Pericardium fibroblast (primary cell): ENCODE measurements around the gene CHERP. TPM values are rescaled to one million over a fixed set of nuclear protein-coding genes. Genes with fewer than 3 reads are reported as not detected.

Experiments
- total RNA-seq: library from RNA; depleted of rRNA; stranded (reverse); fragments of >200 nt; gene quantifications from 2 replicates; pipeline ENCODE4 v1.2.3, GENCODE V29; 2015

Gene CHERP
- 5.6 and 5.9 TPM in 2 replicates for total RNA-seq

DNA sequence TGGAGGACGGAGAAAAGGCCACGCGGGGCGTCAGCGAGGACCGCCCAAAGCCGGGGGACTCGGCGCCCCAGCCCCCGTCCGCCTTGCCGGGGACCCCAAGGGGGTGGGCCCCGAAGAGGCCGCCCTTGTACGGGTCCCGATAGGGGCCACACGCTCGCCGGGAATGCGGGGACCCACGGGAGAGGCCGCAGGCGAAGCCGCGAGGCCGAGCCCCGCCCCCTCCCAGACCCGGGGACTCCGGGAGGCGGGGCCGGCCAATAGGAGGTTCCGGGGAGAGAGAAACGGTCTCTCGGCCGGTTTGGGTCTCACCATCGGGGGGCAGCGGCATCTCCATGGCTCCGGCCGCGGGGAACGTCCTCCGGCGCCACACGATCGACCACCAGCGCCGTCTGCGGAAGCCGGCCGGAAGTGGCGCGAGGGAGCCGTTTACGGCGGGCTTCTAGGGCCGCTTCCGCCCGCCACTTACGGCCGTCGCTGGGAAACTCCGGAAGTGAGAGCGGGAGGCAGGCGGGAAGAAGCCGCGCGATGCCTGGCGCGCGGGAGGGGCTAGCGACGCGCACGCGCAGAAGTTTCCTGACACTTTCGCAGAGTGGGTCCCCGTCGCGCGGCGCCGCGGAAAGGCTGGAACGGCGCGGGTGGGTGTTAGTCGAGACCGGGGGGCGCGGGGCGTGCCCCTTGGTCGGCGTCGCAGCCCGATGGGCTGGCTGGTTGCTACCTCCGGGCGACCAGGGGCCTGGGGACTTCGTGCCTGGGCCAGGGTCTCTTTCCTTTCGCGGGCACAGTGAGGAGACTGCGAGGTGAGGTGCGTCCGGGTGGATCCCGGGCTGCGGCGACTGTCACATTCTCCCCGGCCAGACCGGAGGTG, at the start of gene CHERP:
Gene CHERP, minus strand, starts transcription at position 393 of the 865 bp plus-strand sequence. Its CDS starts 59 bp downstream, at position 334.

DNA sequence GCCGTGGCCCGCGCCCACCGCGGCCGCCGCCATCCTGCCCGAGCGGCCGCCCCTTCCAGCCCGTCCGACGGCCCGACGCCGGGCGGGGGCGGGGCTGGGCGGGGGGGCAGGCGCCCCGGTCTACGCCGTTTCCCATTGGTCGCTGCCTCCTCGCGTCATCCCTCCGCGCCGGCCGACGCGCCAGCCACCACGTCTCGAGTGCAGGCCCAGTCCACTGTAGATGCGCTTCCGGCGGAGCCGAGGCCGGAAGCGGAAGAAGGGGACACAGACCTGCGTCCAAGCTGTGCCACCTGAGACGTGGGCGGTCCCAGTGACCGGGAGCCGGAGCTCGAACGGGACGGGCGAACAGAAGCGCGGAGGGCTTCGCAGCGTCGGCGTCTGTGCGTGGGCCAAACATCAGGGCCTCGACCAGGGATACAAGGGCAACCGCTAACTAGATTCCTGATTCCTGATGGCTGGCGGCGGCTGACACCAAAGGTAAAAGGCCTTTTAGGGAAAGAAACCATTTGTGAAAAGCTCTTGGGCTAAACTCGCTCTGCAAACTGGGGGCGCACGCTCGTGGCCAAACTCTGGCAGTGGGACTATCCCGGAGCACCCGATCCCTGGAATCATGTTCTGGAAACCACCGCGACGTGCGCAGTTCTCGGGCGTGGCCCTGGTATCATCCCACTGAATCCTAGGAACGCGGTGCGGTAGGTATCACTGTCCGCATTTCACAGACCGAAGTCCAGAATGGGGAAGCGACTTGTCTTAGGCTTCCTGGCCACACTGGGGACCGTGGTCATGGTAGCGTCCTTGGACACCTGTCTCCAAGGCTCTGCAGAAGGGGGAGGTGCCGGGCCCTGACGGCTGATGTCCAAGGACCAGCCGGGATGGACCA, 30.3 kb upstream of the CHERP start, which contains the start of gene SLC35E1:
Gene SLC35E1, minus strand, starts transcription at position 84 of the 880 bp plus-strand sequence. Its CDS starts 51 bp downstream, at position 33.

DNA sequence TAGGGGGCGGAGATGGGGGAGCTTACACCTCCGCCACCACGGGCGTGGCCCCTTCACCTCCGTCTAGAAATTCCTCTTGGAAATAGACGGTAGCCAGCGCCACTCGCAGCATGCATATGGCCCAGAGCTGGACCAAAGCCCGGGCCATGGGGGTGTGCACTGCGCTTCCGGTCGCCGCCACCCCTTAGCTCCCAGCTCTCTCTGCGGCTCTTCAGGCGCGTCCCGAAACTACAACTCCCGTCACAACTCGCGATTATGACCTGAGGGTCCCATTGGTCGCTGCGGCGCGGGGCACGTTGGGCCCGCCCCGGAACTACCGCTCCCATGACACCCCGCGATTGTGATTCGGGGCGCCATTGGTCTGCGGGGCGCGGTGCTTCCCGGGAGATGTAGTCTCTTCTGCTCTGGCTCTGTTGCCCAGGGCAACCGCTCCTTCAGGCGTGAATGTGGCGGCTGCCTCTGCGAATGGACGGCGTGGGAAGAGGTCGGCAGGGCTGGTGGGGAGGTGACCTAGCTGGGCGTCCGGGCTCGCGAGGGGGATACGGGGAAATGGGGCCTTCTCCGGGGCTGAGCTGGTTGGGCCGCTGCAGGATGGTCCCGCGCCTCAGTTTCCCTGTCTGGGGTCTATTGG, 46.1 kb downstream of the CHERP start, which contains the start of the genes C19orf44 and CALR3:
Gene C19orf44, plus strand, starts transcription at position 413 of the 631 bp plus-strand sequence. CDS start 4,399 bp downstream, outside the sequence.
Gene CALR3, minus strand, starts transcription at position 186 of the 631 bp plus-strand sequence. Its CDS starts 38 bp downstream, at position 148.

Other genes with a start within 250 kb of the CHERP start
- gene KLF2, start 217.6 kb downstream of the CHERP start, total RNA-seq = 19.6 and 37.2 TPM in 2 replicates
- 7.2 and 9.2 TPM in 2 replicates for gene EPS15L1, start 70.5 kb downstream of the CHERP start, total RNA-seq
- not detected in 2 replicates for gene CALR3, start 46.3 kb downstream of the CHERP start, total RNA-seq
- gene C19orf44, start 46.0 kb downstream of the CHERP start, total RNA-seq = 2.0 and 6.1 TPM in 2 replicates
- 25.5 and 41.7 TPM in 2 replicates for gene SLC35E1, start 30.0 kb upstream of the CHERP start, total RNA-seq
- gene MED26, start 85.8 kb upstream of the CHERP start, total RNA-seq = 6.3 and 7.8 TPM in 2 replicates
- 65.5 and 112 TPM in 2 replicates for gene SMIM7, start 117.7 kb upstream of the CHERP start, total RNA-seq
- gene TMEM38A, start 118.7 kb upstream of the CHERP start, total RNA-seq = 0.34 and 1.8 TPM in 2 replicates
- gene NWD1, start 177.4 kb upstream of the CHERP start, total RNA-seq = not detected in 2 replicates